ENCODE results near the gene GATB.

Gene GATB

GRCh38 chr4:151728006-151728405 lies 32.8 kb downstream of the GATB start:
- peak; percentile 14 for DNase-seq (ENCODE audit: low read depth)
- TF ChIP-seq CTCF (conservative IDR thresholded peaks at IDR 0.05; ENCODE audit: control insufficient read depth, insufficient read depth, low read depth, low read length): no peak
- no peak overlapping the region for H3K4me3 ChIP-seq (ENCODE audit: control insufficient read depth, low read depth, low read length)

GRCh38 chr4:151727365-151727764 lies 33.4 kb downstream of the GATB start:
- no peak overlapping the region for H3K4me3 ChIP-seq (ENCODE audit: control insufficient read depth, low read depth, low read length)
- peak; percentile 75 for DNase-seq (ENCODE audit: low read depth)
- no peak for TF ChIP-seq CTCF (conservative IDR thresholded peaks at IDR 0.05; ENCODE audit: control insufficient read depth, insufficient read depth, low read depth, low read length)

- no peak for TF ChIP-seq CTCF (conservative IDR thresholded peaks at IDR 0.05; ENCODE audit: control insufficient read depth, insufficient read depth, low read depth, low read length)
Observed at GRCh38 chr4:151725087-151725486, 35.7 kb downstream of the GATB start.

GRCh38 chr4:151721916-151722315 lies 38.9 kb downstream of the GATB start:
- DNase-seq (ENCODE audit: low read depth): no peak
- TF ChIP-seq CTCF (conservative IDR thresholded peaks at IDR 0.05; ENCODE audit: control insufficient read depth, insufficient read depth, low read depth, low read length): no peak
- H3K4me3 ChIP-seq (ENCODE audit: control insufficient read depth, low read depth, low read length): no peak overlapping the region

More at GRCh38 chr4:151725087-151725486, 35.7 kb downstream of the GATB start:
- no peak overlapping the region for H3K4me3 ChIP-seq (ENCODE audit: control insufficient read depth, low read depth, low read length)
- no peak for DNase-seq (ENCODE audit: low read depth)

GRCh38 chr4:151721466-151721865 lies 39.3 kb downstream of the GATB start:
- peak; percentile 25 for DNase-seq (ENCODE audit: low read depth)
- H3K4me3 ChIP-seq (ENCODE audit: control insufficient read depth, low read depth, low read length): no peak overlapping the region
- TF ChIP-seq CTCF (conservative IDR thresholded peaks at IDR 0.05; ENCODE audit: control insufficient read depth, insufficient read depth, low read depth, low read length): no peak

- no peak for DNase-seq (ENCODE audit: low read depth)
- no peak for TF ChIP-seq CTCF (conservative IDR thresholded peaks at IDR 0.05; ENCODE audit: control insufficient read depth, insufficient read depth, low read depth, low read length)
- no peak overlapping the region for H3K4me3 ChIP-seq (ENCODE audit: control insufficient read depth, low read depth, low read length)
Observed at GRCh38 chr4:151719956-151720334, 40.9 kb downstream of the GATB start.

All from fibroblast of mammary gland (primary cell).